DND-41 (cell line): ENCODE data around the gene PROZ.

Experiments
- CTCF ChIP-seq: IDR thresholded peaks from 2 replicates; pipeline ENCODE4 v1.5.1; 2012; ENCODE audit warnings: borderline replicate concordance, low read length, moderate library complexity, mild to moderate bottlenecking; ENCODE audit not compliant: poor library complexity, severe bottlenecking; ENCODE audit errors: extremely low read depth
- EZH2 ChIP-seq: IDR thresholded peaks from 3 replicates; pipeline ENCODE4 v1.6.1; 2012; ENCODE audit warnings: borderline replicate concordance, low read depth, mild to moderate bottlenecking, moderate library complexity, low read length, inconsistent platforms; ENCODE audit not compliant: severe bottlenecking

GRCh38 chr13:113113846-113114271 is 44.6 kb upstream of the PROZ start:
- TF ChIP-seq CTCF: no peak
- TF ChIP-seq EZH2: no peak
